RWPE1 (cell line): ENCODE data around the gene MAS1L.
A peak's percentile ranks its signal among the peaks of the same experiment; 100 is the strongest.

Source experiments
- CTCF ChIA-PET: fragments of 350-600 bp; sonication (Branson Sonifier 250); formaldehyde crosslinking; extraction: SDS; loops from one replicate; lab custom pipeline; 2021; lab: Yijun Ruan, JAX
- POLR2A ChIA-PET: fragments of 400-600 bp; formaldehyde crosslinking; extraction: SDS; loops from one replicate; lab custom pipeline; 2020; ENCODE audit warnings: antibody characterized with exemption; ENCODE audit not compliant: low non-redundant PET; lab: Yijun Ruan, JAX
- DNase-seq: peaks from one replicate; pipeline ENCODE4 v3.0.0; 2012; ENCODE audit warnings: low spot score
- H3K27ac ChIP-seq: fragments of 450-650 bp; 2 replicates; pipeline ENCODE4 v1.5.1; 2017
- TF ChIP-seq, protein P1 (sequence below): fragments of 450-650 bp; conservative IDR thresholded peaks from 2 replicates; pipeline ENCODE4 v1.5.1; 2017; ENCODE audit warnings: low read depth, mild to moderate bottlenecking

MAS1L gene

DNA sequence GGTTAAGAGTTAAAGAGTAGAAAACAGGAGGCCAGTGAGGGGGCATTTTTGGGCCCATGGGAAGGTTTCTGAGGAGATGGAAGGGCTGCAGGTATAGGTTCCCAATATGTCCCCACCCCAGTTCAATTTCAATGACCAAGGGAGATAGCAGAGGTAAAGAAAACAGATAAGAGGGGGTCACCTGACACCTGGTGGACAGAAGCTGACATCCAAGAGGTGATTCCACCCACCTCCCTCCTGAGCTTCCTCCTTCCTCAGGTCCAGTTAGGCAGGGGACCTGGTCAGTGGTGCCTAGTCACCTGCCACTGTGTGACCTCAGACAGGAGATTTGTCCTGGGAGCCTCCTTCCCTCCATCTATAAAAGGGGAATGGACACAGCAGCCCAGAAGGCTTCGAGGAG, 29.5 kb upstream of the MAS1L start:
- TF ChIP-seq, protein P1, sequence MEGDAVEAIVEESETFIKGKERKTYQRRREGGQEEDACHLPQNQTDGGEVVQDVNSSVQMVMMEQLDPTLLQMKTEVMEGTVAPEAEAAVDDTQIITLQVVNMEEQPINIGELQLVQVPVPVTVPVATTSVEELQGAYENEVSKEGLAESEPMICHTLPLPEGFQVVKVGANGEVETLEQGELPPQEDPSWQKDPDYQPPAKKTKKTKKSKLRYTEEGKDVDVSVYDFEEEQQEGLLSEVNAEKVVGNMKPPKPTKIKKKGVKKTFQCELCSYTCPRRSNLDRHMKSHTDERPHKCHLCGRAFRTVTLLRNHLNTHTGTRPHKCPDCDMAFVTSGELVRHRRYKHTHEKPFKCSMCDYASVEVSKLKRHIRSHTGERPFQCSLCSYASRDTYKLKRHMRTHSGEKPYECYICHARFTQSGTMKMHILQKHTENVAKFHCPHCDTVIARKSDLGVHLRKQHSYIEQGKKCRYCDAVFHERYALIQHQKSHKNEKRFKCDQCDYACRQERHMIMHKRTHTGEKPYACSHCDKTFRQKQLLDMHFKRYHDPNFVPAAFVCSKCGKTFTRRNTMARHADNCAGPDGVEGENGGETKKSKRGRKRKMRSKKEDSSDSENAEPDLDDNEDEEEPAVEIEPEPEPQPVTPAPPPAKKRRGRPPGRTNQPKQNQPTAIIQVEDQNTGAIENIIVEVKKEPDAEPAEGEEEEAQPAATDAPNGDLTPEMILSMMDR = no peak
- H3K27ac ChIP-seq = no peak overlapping the region
- ChIA-PET POLR2A (no interaction called here), CTCF (no interaction called here)
- DNase-seq = no peak

DNA sequence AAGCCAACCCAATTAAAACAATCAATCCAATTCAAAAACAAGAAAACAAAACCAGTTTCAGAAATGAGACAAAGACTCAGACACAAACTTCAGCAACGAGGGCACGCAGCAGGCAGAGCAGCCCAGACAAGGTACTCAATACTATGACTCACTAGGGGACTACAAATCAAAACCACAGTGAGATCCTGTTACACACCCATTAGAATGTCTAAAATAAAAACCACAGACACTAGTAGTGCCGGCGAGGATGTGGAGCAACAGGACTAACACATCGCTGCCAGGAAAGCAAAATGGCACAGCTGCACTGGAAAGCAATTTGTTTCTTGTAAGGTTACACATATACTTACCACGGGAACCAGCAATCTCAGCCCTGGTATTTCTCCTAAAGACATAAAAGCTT, 28.4 kb upstream of the MAS1L start:
- peak; percentile 52 for DNase-seq
- TF ChIP-seq, protein P1 = no peak
- no peak overlapping the region for H3K27ac ChIP-seq
- POLR2A ChIA-PET = no interaction called here
- CTCF ChIA-PET = interaction anchor here (0.7 kb wide), 1 partner anchor 33 kb away, joined by 3 read pairs; no protein-coding TSS in a partner anchor

DNA sequence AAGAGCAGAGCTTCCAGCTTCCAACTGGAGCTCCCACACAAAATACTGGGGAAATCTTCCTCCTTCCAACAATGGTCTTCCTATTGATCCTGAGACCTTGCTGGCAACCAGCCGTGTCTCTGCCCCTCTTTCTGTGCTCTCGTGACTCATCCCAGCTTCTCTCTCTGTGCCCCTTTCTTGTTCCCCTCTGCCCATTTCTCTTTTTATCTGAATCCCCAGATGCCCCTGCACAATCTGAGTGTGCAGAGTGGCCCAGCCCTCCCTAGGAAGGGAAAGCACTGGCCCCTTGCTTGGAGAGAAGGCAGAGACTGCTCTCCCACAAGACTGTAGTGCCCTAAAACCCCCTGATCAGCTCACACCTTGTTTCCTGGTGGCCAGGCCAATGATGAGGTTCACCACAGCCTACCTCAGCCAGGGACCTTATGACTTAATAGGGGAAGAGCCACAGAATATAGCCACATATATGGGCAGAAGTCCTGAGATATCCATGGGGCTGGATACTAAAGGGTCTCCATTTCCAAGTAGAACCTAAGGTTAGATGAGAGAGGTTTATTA, 23.1 kb upstream of the MAS1L start:
- CTCF ChIA-PET = no interaction called here
- DNase-seq = no peak
- POLR2A ChIA-PET = no interaction called here

DNA sequence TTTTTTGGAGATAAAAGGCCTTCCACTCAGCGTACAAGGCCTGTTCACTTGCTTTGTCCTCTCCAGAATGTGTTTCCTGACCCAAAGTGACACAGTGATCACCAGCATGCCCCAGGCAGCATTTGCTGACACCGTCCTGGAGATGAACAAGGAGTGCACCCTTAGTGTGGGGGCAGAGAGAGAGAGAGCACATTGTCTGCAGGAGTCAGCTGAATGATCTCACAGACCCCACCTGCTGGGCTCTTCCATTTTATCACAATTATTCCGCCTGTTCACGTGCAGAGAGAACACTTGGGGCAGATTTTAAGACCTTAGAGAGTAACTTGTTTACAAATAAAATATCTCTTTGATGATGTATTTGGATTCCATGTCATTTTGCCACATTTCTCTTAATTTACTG, 22.4 kb upstream of the MAS1L start:
- no peak overlapping the region for H3K27ac ChIP-seq
- ChIA-PET CTCF (no interaction called here), POLR2A (no interaction called here)
- DNase-seq = no peak
- TF ChIP-seq, protein P1 = no peak

More for the DNA sequence above, 23.1 kb upstream of the MAS1L start:
- no peak overlapping the region for H3K27ac ChIP-seq
- TF ChIP-seq, protein P1 = no peak

DNA sequence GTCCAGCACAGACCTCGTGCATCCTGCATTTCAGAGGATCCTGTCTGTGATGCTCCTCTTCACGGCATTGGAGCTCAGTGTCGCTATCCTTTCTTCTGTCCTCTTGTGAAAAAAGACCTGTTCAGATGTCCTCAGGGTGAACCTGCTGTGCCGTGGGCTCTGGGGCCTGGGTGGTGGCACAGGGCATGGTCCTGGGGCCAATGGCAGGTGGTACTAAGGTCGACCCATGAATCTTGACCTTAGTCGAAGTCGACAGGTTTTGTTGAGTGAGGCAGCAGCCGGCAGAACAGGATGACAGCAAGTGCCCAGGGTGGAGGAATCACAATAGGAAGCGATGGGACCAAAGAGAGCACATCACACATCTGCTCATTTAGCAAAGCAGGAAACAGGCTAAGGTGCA, 22.0 kb upstream of the MAS1L start:
- DNase-seq = no peak
- TF ChIP-seq, protein P1 = no peak
- ChIA-PET POLR2A (no interaction called here), CTCF (no interaction called here)
- H3K27ac ChIP-seq = no peak overlapping the region

DNA sequence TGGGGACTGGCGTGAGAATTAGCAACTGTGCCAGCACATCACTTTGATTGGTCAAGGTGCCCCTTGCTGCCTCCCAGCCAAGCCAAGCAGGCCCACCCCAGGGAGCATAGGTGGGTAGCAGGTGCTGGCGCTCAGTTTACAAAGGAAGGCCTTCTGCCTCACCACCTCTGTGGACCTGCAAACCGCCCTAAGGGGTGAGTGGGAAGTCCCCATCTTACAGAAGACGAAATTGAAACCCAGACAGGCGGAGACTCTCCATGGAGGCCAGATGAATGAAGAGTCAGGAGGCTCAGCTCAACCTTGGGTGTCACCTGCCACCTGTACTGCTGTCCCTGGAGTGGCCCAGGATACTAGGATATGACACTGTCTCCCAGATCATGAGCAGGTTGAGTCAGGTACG, 21.5 kb upstream of the MAS1L start:
- H3K27ac ChIP-seq = no peak overlapping the region
- no peak for DNase-seq
- CTCF ChIA-PET = interaction anchor here (0.7 kb wide), 1 partner anchor 49 kb away, joined by 3 read pairs; no protein-coding TSS in a partner anchor
- TF ChIP-seq, protein P1 = no peak
- POLR2A ChIA-PET = no interaction called here
